Mesothelial cell of epicardium (in vitro differentiated cells): ENCODE results near the gene CEACAM7. TPM values are rescaled to one million over a fixed set of nuclear protein-coding genes. Genes with fewer than 3 reads are reported as not detected.

ENCODE experiments used
- DNase-seq, 2 experiments: peaks; one replicate each; pipeline ENCODE4 v3.0.0; 2021; ENCODE audit warnings: low spot score in 2 of 2; ENCODE audit not compliant: unreplicated experiment in 2 of 2
- H3K27ac Mint-ChIP-seq: 2 replicates; pipeline ENCODE4 v1.8.0; 2021; ENCODE audit warnings: mixed read lengths
- H3K27me3 Mint-ChIP-seq: 2 replicates; pipeline ENCODE4 v1.8.0; 2021; ENCODE audit warnings: low read depth, mixed read lengths
- H3K36me3 Mint-ChIP-seq: 2 replicates; pipeline ENCODE4 v1.8.0; 2021; ENCODE audit warnings: mixed read lengths
- H3K4me1 Mint-ChIP-seq: 2 replicates; pipeline ENCODE4 v1.8.0; 2021; ENCODE audit warnings: mixed read lengths
- H3K4me3 Mint-ChIP-seq: 2 replicates; pipeline ENCODE4 v1.8.0; 2021; ENCODE audit warnings: mild to moderate bottlenecking, moderate library complexity, mixed read lengths
- H3K9me3 Mint-ChIP-seq: 2 replicates; pipeline ENCODE4 v1.8.0; 2021; ENCODE audit warnings: mixed read lengths
- total RNA-seq: library from RNA; stranded (reverse); gene quantifications from 3 replicates; pipeline ENCODE4 v1.2.1, GENCODE V29; 2021
- TF ChIP-seq, protein P1 (sequence below): fragments of 200-600 bp; sonication (generic); IDR thresholded peaks from one replicate; pipeline ENCODE4 v1.5.0; 2021; ENCODE audit warnings: antibody characterized with exemption; ENCODE audit not compliant: unreplicated experiment

Gene CEACAM7
- total RNA-seq, 1 donor from 2014 or later = not detected

DNA sequence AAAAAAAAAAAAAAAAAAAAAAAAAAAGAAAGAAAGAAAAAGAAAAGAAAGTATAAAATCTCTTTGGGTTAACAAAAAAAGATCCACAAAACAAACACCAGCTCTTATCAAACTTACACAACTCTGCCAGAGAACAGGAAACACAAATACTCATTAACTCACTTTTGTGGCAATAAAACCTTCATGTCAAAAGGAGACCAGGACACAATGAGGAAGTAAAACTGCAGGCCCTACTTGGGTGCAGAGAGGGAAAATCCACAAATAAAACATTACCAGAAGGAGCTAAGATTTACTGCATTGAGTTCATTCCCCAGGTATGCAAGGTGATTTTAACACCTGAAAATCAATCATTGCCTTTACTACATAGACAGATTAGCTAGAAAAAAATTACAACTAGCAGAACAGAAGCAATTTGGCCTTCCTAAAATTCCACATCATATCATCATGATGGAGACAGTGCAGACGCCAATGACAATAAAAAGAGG is 10.7 kb upstream of the CEACAM7 start:
- no peak for DNase-seq
- peaks cover 4% of the 10 kb centered on the region for H3K36me3 Mint-ChIP-seq
- H3K9me3 Mint-ChIP-seq = peaks cover 47% of the 10 kb centered on the region
- no peaks in the 10 kb centered on the region for H3K4me1 Mint-ChIP-seq
- TF ChIP-seq, protein P1, sequence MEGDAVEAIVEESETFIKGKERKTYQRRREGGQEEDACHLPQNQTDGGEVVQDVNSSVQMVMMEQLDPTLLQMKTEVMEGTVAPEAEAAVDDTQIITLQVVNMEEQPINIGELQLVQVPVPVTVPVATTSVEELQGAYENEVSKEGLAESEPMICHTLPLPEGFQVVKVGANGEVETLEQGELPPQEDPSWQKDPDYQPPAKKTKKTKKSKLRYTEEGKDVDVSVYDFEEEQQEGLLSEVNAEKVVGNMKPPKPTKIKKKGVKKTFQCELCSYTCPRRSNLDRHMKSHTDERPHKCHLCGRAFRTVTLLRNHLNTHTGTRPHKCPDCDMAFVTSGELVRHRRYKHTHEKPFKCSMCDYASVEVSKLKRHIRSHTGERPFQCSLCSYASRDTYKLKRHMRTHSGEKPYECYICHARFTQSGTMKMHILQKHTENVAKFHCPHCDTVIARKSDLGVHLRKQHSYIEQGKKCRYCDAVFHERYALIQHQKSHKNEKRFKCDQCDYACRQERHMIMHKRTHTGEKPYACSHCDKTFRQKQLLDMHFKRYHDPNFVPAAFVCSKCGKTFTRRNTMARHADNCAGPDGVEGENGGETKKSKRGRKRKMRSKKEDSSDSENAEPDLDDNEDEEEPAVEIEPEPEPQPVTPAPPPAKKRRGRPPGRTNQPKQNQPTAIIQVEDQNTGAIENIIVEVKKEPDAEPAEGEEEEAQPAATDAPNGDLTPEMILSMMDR = no peak
- H3K4me3 Mint-ChIP-seq = no peak overlapping the region
- H3K27ac Mint-ChIP-seq = no peak overlapping the region
- no peaks in the 10 kb centered on the region for H3K27me3 Mint-ChIP-seq

DNA sequence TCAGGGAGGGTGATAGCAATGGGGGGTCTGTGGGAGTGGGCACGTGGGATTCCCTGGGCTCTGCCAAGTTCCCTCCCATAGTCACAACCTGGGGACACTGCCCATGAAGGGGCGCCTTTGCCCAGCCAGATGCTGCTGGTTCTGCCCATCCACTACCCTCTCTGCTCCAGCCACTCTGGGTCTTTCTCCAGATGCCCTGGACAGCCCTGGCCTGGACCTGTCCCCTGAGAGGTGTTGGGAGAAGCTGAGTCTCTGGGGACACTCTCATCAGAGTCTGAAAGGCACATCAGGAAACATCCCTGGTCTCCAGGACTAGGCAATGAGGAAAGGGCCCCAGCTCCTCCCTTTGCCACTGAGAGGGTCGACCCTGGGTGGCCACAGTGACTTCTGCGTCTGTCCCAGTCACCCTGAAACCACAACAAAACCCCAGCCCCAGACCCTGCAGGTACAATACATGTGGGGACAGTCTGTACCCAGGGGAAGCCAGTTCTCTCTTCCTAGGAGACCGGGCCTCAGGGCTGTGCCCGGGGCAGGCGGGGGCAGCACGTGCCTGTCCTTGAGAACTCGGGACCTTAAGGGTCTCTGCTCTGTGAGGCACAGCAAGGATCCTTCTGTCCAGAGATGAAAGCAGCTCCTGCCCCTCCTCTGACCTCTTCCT is 9.3 kb upstream of the CEACAM7 start:
- peaks cover 4% of the 10 kb centered on the region for H3K36me3 Mint-ChIP-seq
- peaks cover 48% of the 10 kb centered on the region for H3K9me3 Mint-ChIP-seq
- TF ChIP-seq, protein P1 = no peak
- no peak overlapping the region for H3K27ac Mint-ChIP-seq
- H3K4me3 Mint-ChIP-seq = no peak overlapping the region
- H3K27me3 Mint-ChIP-seq = no peaks in the 10 kb centered on the region
- H3K4me1 Mint-ChIP-seq = no peaks in the 10 kb centered on the region
- DNase-seq = no peak

DNA sequence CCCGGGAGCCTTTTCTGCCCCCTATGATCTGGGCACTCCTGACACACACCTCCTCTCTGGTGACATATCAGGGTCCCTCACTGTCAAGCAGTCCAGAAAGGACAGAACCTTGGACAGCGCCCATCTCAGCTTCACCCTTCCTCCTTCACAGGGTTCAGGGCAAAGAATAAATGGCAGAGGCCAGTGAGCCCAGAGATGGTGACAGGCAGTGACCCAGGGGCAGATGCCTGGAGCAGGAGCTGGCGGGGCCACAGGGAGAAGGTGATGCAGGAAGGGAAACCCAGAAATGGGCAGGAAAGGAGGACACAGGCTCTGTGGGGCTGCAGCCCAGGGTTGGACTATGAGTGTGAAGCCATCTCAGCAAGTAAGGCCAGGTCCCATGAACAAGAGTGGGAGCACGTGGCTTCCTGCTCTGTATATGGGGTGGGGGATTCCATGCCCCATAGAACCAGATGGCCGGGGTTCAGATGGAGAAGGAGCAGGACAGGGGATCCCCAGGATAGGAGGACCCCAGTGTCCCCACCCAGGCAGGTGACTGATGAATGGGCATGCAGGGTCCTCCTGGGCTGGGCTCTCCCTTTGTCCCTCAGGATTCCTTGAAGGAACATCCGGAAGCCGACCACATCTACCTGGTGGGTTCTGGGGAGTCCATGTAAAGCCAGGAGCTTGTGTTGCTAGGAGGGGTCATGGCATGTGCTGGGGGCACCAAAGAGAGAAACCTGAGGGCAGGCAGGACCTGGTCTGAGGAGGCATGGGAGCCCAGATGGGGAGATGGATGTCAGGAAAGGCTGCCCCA is 8.5 kb upstream of the CEACAM7 start:
- H3K36me3 Mint-ChIP-seq = peaks cover 4% of the 10 kb centered on the region
- TF ChIP-seq, protein P1 = no peak
- peaks cover 53% of the 10 kb centered on the region for H3K9me3 Mint-ChIP-seq
- no peak overlapping the region for H3K4me3 Mint-ChIP-seq
- H3K27me3 Mint-ChIP-seq = no peaks in the 10 kb centered on the region
- no peaks in the 10 kb centered on the region for H3K4me1 Mint-ChIP-seq
- no peak for DNase-seq
- no peak overlapping the region for H3K27ac Mint-ChIP-seq

DNA sequence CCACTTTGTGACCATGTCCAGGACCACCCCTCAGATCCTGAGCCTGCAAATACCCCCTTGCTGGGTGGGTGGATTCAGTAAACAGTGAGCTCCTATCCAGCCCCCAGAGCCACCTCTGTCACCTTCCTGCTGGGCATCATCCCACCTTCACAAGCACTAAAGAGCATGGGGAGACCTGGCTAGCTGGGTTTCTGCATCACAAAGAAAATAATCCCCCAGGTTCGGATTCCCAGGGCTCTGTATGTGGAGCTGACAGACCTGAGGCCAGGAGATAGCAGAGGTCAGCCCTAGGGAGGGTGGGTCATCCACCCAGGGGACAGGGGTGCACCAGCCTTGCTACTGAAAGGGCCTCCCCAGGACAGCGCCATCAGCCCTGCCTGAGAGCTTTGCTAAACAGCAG is 7.7 kb upstream of the CEACAM7 start:
- H3K9me3 Mint-ChIP-seq = peaks cover 61% of the 10 kb centered on the region
- H3K4me1 Mint-ChIP-seq = no peaks in the 10 kb centered on the region
- TF ChIP-seq, protein P1 = no peak
- no peak for DNase-seq
- H3K36me3 Mint-ChIP-seq = peaks cover 7% of the 10 kb centered on the region
- no peak overlapping the region for H3K27ac Mint-ChIP-seq
- H3K27me3 Mint-ChIP-seq = no peaks in the 10 kb centered on the region
- H3K4me3 Mint-ChIP-seq = no peak overlapping the region

DNA sequence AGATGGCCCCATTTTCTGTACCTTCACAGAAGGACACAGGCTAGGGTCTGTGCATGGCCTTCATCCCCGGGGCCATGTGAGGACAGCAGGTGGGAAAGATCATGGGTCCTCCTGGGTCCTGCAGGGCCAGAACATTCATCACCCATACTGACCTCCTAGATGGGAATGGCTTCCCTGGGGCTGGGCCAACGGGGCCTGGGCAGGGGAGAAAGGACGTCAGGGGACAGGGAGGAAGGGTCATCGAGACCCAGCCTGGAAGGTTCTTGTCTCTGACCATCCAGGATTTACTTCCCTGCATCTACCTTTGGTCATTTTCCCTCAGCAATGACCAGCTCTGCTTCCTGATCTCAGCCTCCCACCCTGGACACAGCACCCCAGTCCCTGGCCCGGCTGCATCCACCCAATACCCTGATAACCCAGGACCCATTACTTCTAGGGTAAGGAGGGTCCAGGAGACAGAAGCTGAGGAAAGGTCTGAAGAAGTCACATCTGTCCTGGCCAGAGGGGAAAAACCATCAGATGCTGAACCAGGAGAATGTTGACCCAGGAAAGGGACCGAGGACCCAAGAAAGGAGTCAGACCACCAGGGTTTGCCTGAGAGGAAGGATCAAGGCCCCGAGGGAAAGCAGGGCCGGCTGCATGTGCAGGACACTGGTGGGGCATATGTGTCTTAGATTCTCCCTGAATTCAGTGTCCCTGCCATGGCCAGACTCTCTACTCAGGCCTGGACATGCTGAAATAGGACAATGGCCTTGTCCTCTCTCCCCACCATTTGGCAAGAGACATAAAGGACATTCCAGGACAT is 7.0 kb upstream of the CEACAM7 start:
- H3K4me1 Mint-ChIP-seq = no peaks in the 10 kb centered on the region
- H3K27ac Mint-ChIP-seq = no peak overlapping the region
- no peak overlapping the region for H3K4me3 Mint-ChIP-seq
- peaks cover 61% of the 10 kb centered on the region for H3K9me3 Mint-ChIP-seq
- H3K27me3 Mint-ChIP-seq = no peaks in the 10 kb centered on the region
- peaks cover 7% of the 10 kb centered on the region for H3K36me3 Mint-ChIP-seq
- no peak for DNase-seq
- TF ChIP-seq, protein P1 = no peak
